AG09309 (cell line): ENCODE measurements around the gene PNMA1.
"Not testable (repeated sequence)": the region's sequence is repeated elsewhere in the genome, so short reads cannot be mapped to it uniquely, and the experiment has no call there.

Source experiments
- DNase-seq: peaks from one replicate; pipeline ENCODE4 v3.0.0-alpha.2; 2010; ENCODE audit warnings: low read depth
- H3K4me3 ChIP-seq: 2 replicates; pipeline ENCODE4 v1.5.1; 2011; ENCODE audit warnings: mild to moderate bottlenecking, low read depth, low read length, moderate library complexity; ENCODE audit not compliant: control insufficient read depth
- CTCF ChIP-seq: IDR thresholded peaks from 2 replicates; pipeline ENCODE4 v1.5.1; 2011; ENCODE audit warnings: mild to moderate bottlenecking, low read depth, low read length, inconsistent platforms; ENCODE audit not compliant: insufficient read depth, control insufficient read depth; ENCODE audit errors: missing control alignments

Gene PNMA1

GRCh38 chr14:73715707-73716106 lies 1.5 kb upstream of the PNMA1 start:
- DNase-seq, result no peak
- H3K4me3 ChIP-seq, result no peak overlapping the region
- no peak for TF ChIP-seq CTCF

- peak overlapping the region; percentile 77 for H3K4me3 ChIP-seq
- no peak for TF ChIP-seq CTCF
- DNase-seq, result no peak
These were observed 485 bp upstream of the PNMA1 start for GRCh38 chr14:73714656-73715081.

GRCh38 chr14:73713206-73713802 lies 880 bp downstream of the PNMA1 start:
- TF ChIP-seq CTCF, result no peak
- no peak for DNase-seq

GRCh38 chr14:73712540-73713180 lies 1.5 kb downstream of the PNMA1 start:
- peak overlapping the region; percentile 77 for H3K4me3 ChIP-seq
- no peak for TF ChIP-seq CTCF
- DNase-seq, result no peak

More at GRCh38 chr14:73713206-73713802, 880 bp downstream of the PNMA1 start:
- H3K4me3 ChIP-seq, result peak overlapping the region; percentile 77

- no peak for DNase-seq
- peak overlapping the region; percentile 77 for H3K4me3 ChIP-seq
- no peak for TF ChIP-seq CTCF
These were observed 2.1 kb downstream of the PNMA1 start for GRCh38 chr14:73712071-73712506.

GRCh38 chr14:73710737-73711136 lies 3.4 kb downstream of the PNMA1 start:
- H3K4me3 ChIP-seq, result no peak overlapping the region
- no peak for TF ChIP-seq CTCF
- DNase-seq, result no peak

GRCh38 chr14:73709904-73710469 lies 4.2 kb downstream of the PNMA1 start:
- H3K4me3 ChIP-seq, result no peak overlapping the region
- DNase-seq, result no peak
- TF ChIP-seq CTCF, result no peak

GRCh38 chr14:73708076-73708475 lies 6.1 kb downstream of the PNMA1 start:
- not testable (repeated sequence) for H3K4me3 ChIP-seq, DNase-seq
